Esophagus mucosa (tissue), 1 donor: ENCODE data around the gene FAM72D. TPM values are rescaled to one million over a fixed set of nuclear protein-coding genes. Genes with fewer than 3 reads are reported as not detected.
A peak's percentile ranks its signal among the peaks of the same experiment; 100 is the strongest.
"Not testable (repeated sequence)": the region's sequence is repeated elsewhere in the genome, so short reads cannot be mapped to it uniquely, and the experiment has no call there.

Source experiments
- ATAC-seq: fragments of 200-7000 bp; cut with Tn5 transposase; one replicate; pipeline ENCODE4 v1.9.1; 2020
- total RNA-seq: library from RNA; stranded (reverse); gene quantifications from one replicate; pipeline ENCODE4 v1.2.4, GENCODE V29; 2023
- donor health status: DM: yes; HTN: yes; CAD: no.

Gene FAM72D
- total RNA-seq, result 2.8 TPM

- peak; percentile 93 for ATAC-seq
Observed at GRCh38 chr1:145095284-145096057, at the start of gene FAM72D, which contains the start of gene SRGAP2B. TSS of gene FAM72D (plus strand) at chr1:145095974. CDS start at chr1:145096848, 874 bp downstream. TSS of gene SRGAP2B (minus strand) at chr1:145095328. CDS start at chr1:145092901, 2,427 bp downstream.

- peak; percentile 42 for ATAC-seq
Observed at GRCh38 chr1:145047553-145047952, 48.2 kb upstream of the FAM72D start.

- not testable (repeated sequence) for ATAC-seq
Observed at GRCh38 chr1:145048181-145048856, 47.5 kb upstream of the FAM72D start.

GRCh38 chr1:145052019-145052776 lies 43.6 kb upstream of the FAM72D start:
- ATAC-seq, result not testable (repeated sequence)

GRCh38 chr1:145053428-145053827 lies 42.3 kb upstream of the FAM72D start:
- ATAC-seq, result peak; percentile 51

GRCh38 chr1:145055217-145055760 lies 40.5 kb upstream of the FAM72D start:
- ATAC-seq, result peak; percentile 70

GRCh38 chr1:145058184-145058583 lies 37.6 kb upstream of the FAM72D start:
- ATAC-seq, result peak; percentile 27

- ATAC-seq, result not testable (repeated sequence)
Observed at GRCh38 chr1:145063285-145063684, 32.5 kb upstream of the FAM72D start.

- ATAC-seq, result not testable (repeated sequence)
Observed at GRCh38 chr1:145063941-145064648, 31.7 kb upstream of the FAM72D start.

- ATAC-seq, result peak; percentile 81
Observed at GRCh38 chr1:145065194-145065826, 30.5 kb upstream of the FAM72D start.

- ATAC-seq, result not testable (repeated sequence)
Observed at GRCh38 chr1:145066486-145066885, 29.3 kb upstream of the FAM72D start.

GRCh38 chr1:145071569-145071968 lies 24.2 kb upstream of the FAM72D start:
- peak; percentile 78 for ATAC-seq

- not testable (repeated sequence) for ATAC-seq
Observed at GRCh38 chr1:145074021-145074559, 21.7 kb upstream of the FAM72D start.

GRCh38 chr1:145076877-145077276 lies 18.9 kb upstream of the FAM72D start:
- not testable (repeated sequence) for ATAC-seq

- ATAC-seq, result peak; percentile 36
Observed at GRCh38 chr1:145077872-145078786, 17.6 kb upstream of the FAM72D start.

- not testable (repeated sequence) for ATAC-seq
Observed at GRCh38 chr1:145078787-145079370, 16.9 kb upstream of the FAM72D start.

GRCh38 chr1:145079737-145080136 lies 16.0 kb upstream of the FAM72D start:
- not testable (repeated sequence) for ATAC-seq

GRCh38 chr1:145080193-145080592 lies 15.6 kb upstream of the FAM72D start:
- not testable (repeated sequence) for ATAC-seq

- ATAC-seq, result not testable (repeated sequence)
Observed at GRCh38 chr1:145082483-145083255, 13.1 kb upstream of the FAM72D start.
